Stimulated activated CD4-positive, alpha-beta T cell treated with anti-CD3 and anti-CD28 coated beads, Interleukin-12 subunit alpha, Interleukin-12 subunit beta, amount 100 ng/mL, for 48 hours (primary cell): ENCODE data around the gene PPM1N.

Experiments used
- DNase-seq, 3 donors: peaks; one replicate each; pipeline ENCODE4 v3.0.0-alpha.2; 2020; ENCODE audit warnings: low read depth in 2 of 3, low spot score in 1 of 3

Gene PPM1N, protein sequence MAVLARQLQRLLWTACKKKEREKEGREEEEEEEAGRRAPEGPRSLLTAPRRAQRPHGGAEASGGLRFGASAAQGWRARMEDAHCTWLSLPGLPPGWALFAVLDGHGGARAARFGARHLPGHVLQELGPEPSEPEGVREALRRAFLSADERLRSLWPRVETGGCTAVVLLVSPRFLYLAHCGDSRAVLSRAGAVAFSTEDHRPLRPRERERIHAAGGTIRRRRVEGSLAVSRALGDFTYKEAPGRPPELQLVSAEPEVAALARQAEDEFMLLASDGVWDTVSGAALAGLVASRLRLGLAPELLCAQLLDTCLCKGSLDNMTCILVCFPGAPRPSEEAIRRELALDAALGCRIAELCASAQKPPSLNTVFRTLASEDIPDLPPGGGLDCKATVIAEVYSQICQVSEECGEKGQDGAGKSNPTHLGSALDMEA

GRCh38 chr19:45498411-45499195 lies at the start of gene PPM1N:
Gene PPM1N (plus strand): TSS chr19:45498443. CDS start chr19:45498473, 30 bp downstream.
- no peak for DNase-seq

- DNase-seq: no peak
Observed at GRCh38 chr19:45448887-45449299, 49.4 kb upstream of the PPM1N start.

DNA sequence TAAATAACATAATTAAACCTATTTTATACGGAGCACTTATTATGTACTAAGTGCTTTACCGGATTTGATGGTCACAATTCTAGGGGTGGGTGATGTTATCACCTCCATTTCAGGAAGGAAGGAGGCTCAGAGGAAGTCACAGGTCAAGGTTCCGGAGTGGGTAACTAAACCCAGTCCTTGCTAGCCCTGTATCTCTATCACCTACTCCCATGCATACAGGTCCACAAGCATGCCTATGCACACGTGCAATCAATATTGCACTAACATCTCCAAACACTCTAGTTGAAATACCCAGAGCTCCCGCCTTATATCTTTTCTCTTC lies 48.3 kb upstream of the PPM1N start:
- no peak for DNase-seq

- DNase-seq: peak in 1 of 3 donors; percentile 43
Observed at GRCh38 chr19:45451131-45451849, 47.0 kb upstream of the PPM1N start.

DNA sequence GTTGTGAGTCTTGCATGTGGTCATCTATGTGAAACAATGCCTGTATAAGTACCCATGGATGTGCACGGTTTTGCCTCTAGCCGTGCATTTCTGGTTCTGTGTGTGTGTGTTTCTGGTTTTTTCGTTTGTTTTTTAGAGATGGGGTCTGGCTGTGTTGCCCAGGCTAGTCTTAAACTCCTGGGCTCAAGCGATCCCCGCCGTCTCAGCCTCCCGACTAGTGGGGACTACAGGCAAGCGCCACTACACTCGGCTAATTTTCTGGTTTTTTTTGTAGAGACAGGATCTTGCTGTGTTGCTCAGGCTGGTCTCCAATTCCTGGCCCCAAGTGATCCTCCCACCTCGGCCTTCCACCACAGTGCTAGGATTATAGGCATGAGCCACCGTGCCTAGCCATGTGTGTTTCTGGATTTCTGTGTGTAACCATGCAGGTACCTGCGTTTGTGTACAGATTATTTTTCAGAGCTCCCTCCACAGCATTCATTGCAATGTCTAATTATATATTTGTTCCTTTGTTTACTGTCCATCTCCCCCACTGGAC lies 46.3 kb upstream of the PPM1N start:
- DNase-seq: no peak

DNA sequence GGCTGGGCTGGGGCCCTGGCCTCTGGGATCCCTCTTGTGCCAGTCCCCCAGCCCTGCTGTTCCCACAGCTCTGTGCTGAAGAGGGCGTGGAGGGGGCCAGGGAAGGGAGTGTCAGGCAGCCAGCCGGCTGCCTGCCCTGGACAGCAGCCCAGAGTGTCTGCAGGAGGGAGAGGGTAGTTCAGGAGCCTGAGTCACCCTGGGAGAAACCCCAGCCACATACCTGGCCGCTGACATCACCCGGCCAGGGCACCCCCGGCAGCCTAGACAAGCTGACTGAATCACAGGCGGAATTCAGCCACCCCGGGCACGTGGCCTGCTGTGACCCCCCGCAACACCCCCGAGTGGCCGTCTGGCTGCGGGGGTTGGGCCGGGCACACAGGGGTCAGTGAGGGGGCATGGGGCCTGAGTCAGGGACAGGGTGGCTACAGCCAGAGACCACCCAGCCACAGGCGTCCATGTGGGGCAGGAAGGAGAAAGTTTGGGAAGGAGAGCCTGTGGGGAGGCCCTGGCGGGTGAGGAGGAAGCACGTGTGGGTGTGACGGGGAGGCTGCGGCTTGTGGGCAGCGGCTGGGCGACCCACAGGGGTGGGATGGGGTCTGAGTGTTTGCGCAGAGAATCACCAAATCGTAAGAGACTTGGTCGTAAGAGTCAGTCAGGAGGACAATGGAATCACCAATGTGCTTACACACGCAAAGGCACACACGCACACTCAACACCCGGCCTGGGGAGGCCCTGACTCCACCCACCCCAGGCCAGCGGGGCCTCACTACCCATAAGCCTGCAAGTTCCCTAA lies 42.3 kb upstream of the PPM1N start:
- peak in 1 of 3 donors; percentile 53 for DNase-seq

GRCh38 chr19:45456500-45456815 lies 41.8 kb upstream of the PPM1N start:
- DNase-seq: no peak

DNA sequence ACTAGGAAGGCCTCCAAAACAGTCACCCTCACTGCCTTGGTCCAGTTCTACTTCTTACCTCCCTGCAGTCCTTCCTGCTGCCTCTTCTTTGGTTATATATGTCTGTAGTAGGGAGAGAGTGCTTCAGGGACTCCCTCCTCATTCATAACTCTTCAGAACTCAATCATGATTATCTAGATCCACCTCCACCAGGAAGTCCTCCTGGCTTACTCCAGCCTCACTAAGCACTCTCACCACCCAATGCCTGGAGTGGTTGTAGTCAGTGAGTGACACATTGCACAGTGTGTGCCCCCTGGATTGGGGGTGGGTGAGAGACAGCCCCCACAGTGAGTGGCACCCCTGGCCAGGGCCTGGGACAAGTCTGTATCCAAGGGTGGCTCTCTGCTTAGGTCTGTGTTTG lies 40.5 kb upstream of the PPM1N start:
- no peak for DNase-seq

DNA sequence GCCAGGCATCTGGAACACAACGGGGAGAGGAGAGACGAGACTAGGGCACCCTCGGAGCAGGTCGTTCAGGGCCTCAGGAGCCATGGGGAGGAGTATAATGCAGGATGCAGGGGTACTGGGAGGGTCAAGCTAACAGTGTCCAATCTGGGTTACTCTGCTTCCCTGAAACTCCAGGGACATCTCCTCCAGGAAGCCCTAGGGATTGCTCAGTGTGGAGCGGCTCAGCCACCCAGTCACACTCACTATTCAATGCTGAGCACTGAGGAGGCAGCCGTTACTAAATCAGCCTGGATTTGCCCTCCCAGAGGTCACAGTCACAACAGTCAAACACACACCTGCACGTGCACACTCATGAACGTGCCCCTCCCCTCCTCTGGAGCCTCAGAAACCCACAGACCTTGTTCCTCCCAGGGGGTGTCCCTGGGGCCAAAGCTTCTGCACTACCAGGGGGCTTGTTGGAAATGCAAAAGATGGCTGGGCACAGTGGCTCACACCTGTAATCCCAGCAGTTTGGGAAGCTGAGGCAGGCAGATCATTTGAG lies 37.4 kb upstream of the PPM1N start:
- no peak for DNase-seq

GRCh38 chr19:45462174-45462573 lies 36.1 kb upstream of the PPM1N start:
- no peak for DNase-seq

DNA sequence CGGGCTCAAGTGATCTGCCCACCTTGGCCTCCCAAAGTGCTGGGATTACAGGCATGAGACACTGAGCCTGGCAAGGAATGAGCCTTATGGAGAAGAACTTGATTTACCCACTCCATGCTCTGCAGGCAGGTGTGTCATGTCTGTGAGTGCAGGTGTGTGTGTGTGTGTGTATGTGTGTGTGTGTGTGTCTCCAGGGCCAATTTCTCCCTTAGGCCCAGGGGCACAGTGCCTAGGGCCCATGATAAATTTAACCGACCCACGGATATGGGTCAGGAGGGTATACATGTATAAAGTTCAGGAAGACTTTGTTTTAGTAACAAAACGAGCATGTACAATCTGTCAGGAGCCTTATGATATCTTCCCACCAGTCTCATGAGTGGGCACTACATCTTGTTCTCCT lies 35.0 kb upstream of the PPM1N start:
- DNase-seq: no peak

GRCh38 chr19:45464274-45464673 lies 34.0 kb upstream of the PPM1N start:
- DNase-seq: no peak

DNA sequence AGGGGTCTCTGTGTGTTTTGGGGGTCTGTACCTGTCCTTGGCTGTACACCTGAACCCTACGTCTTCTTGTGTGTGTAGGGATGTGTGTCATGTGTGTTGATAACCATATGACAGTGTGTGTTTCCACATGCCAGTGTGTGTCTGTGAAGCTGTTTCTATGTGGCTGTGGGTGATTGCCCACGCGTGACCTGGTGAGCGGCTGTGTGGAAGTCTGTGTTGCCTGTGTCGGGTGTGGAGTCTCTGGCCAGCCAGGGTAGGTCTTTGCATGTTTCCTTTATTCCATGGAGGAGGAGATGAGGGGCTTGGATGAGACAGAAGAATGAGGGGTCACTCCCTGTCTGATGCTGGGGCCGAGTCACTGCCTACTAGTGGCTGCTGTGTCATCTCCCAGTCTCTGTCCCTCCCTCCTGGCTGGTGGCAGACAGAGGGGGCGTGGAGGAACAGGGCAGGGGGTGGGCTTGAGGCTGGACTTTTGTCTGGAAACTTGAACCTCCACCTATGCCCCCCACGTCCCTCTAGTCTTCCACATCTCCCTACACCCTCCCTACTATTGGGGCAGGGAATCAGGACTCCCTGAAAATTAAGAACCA lies 33.3 kb upstream of the PPM1N start:
- no peak for DNase-seq

GRCh38 chr19:45467115-45467455 lies 31.2 kb upstream of the PPM1N start:
- DNase-seq: no peak

GRCh38 chr19:45467456-45468158 lies 30.6 kb upstream of the PPM1N start, which contains the start of gene FOSB:
Gene FOSB (plus strand): TSS chr19:45467996. CDS start chr19:45468587, 591 bp downstream.
- DNase-seq: peak; percentile 89

GRCh38 chr19:45468159-45468651 lies 30.0 kb upstream of the PPM1N start:
- no peak for DNase-seq

DNA sequence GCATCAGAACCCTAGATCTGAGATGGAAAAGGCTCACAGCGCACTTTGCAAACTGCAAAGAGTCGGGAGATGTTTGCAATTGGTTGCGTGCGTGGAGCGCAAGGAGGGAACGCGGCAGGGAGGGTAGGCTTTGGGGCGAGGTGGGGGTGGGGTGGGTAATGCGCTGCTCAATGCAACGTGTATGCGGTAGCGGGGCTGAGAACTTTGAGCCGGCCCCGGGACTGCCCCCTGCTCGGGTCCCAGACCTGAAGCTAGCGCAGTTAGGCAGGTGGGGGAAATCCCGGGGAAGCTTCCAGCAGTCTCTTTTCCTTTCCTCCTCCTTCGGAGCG lies 29.5 kb upstream of the PPM1N start:
- no peak for DNase-seq

DNA sequence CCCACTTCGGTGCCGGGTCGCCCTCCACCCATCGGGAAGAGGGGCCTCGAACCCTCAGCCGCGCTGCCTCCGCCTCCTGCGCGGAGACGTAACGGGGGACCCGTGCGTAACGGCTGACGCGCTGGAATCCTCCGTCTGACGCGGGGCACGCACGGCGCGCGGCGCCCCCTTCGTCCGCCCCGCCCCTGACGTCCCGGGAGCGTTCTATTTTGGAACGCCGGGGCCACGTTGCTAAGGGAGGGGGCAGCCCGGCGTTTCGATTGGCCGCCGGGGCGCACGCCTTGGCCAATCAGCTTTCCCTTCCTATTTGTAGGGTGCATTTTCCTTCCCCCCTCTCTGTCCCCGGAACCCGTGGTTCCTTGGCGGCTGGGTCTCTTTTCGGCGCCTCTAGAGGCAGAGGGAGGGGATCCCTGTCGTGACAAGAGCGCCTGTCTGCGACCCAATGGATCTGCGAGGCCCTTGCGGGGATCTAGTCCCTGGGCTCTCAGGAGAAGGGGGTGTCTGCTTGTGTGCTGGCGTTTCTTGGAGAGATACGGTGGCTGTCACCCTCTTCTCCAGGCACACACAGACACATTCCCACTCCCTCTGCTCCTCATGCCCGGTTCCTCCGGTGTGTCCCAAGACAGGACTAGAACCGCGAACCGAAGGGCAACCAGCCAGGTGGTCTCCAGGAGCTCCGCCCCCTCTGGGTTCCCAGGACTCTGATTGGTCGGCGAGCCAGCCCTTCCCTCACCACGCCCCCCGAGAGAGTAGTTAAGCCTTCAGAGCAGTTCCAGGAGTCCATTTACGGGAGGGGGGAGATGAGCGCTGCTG lies 28.9 kb upstream of the PPM1N start:
- DNase-seq: peak; percentile 90 to 93 (median 91)
